Heart left ventricle (tissue), 13 donors: ENCODE measurements around the gene ERC1.

Source experiments
- CTCF ChIP-seq, 12 donors: fragments of 200-600 bp; sonication (generic) in 4 of 12; IDR thresholded peaks; one replicate each; pipeline versions ENCODE4 v1.5.0 to v1.8.0; 2018 to 2022; ENCODE audit warnings: antibody characterized with exemption in 12 of 12, mild to moderate bottlenecking in 5 of 12
- POLR2A ChIP-seq, 2 donors: fragments of 450-650 bp; IDR thresholded peaks; one replicate each; pipeline ENCODE4 v1.6.1; 2017; ENCODE audit warnings: antibody characterized with exemption in 2 of 2, mild to moderate bottlenecking in 2 of 2, moderate library complexity in 2 of 2
- donor health status: ischemic (EF 13 %, LVEDD 7.1; RV severe dilation, severe dysfunction).
- donor health status: DM: no; HTN: yes; CAD: no.
- donor health status: DM: no; HTN: no; CAD: no.
- donor health status: ischemic (EF 25% LVEDD 6.9; RV normal size, moderate dysfunction).
- donor health status: ischemic (EF 25% LVEDD 5.7; RV mildly dilated, moderate dysfunction).
- donor health status: ischemic (EF 35%, LVEDD 5.7; RV mildly dilated, moderate dysfunction).
- donor health status: nonischemic (EF 11% LVEDD 7.7; RV severe dilation, severe dysfunction).
- donor health status: DM: yes; HTN: yes; CAD: no.
- donor health status: PGD.
- donor health status: ischemic (EF 29% LVEDD 5.4; RV normal size, mild dysfunction).
- donor health status: nonischemic (EF 23%, LVEDD 6.1; RV moderate dilation, normal function).

GRCh38 chr12:1138691-1139090 lies 147.7 kb downstream of the ERC1 start:
- TF ChIP-seq CTCF (IDR thresholded peaks at IDR 0.05) (no peak), POLR2A (IDR thresholded peaks at IDR 0.05) (no peak)
